Islet of Langerhans (tissue), 1 donor: ENCODE measurements around the gene ZNF260.

Experiments used
- FAIRE-seq: peaks from one replicate; lab custom pipeline; 2011; peaks lifted over from hg19 to GRCh38; lab: Jason Lieb, UNC

Gene ZNF260

GRCh38 chr19:36489920-36490415 is 38.1 kb downstream of the ZNF260 start:
- no peak for FAIRE-seq

GRCh38 chr19:36489118-36489919 is 38.8 kb downstream of the ZNF260 start, which contains the start of gene ZNF566:
TSS of gene ZNF566 (minus strand) at chr19:36489561. CDS start at chr19:36476557, 13,004 bp downstream.
- peak; percentile 90 for FAIRE-seq

- FAIRE-seq: no peak
These were observed 39.3 kb downstream of the ZNF260 start for GRCh38 chr19:36488846-36489117.

- no peak for FAIRE-seq
These were observed 39.8 kb downstream of the ZNF260 start for GRCh38 chr19:36488118-36488845.

- no peak for FAIRE-seq
These were observed 44.4 kb downstream of the ZNF260 start for GRCh38 chr19:36483653-36484052.

- no peak for FAIRE-seq
These were observed 45.2 kb downstream of the ZNF260 start for GRCh38 chr19:36482876-36483275.
